BJ (cell line): ENCODE measurements around the gene HSF4. TPM values are rescaled to one million over a fixed set of nuclear protein-coding genes. Genes with fewer than 3 reads are reported as not detected.
A peak's percentile ranks its signal among the peaks of the same experiment; 100 is the strongest.

Source experiments
- CTCF ChIA-PET: fragments of 350-600 bp; formaldehyde crosslinking; extraction: SDS; loops from one replicate; lab custom pipeline; 2021; ENCODE audit warnings: antibody characterized with exemption, inconsistent platforms; lab: Yijun Ruan, JAX
- POLR2A ChIA-PET: fragments of 300-600 bp; sonication (Branson Sonifier 250); formaldehyde crosslinking; extraction: SDS; loops from one replicate; lab custom pipeline; 2021; ENCODE audit warnings: antibody characterized with exemption; lab: Charles Lee
- DNase-seq: peaks from one replicate; pipeline ENCODE4 v3.0.0-alpha.2; 2011; ENCODE audit warnings: low read depth
- H3K27me3 ChIP-seq: 2 replicates; pipeline ENCODE4 v1.6.0; 2011; ENCODE audit warnings: low read length; ENCODE audit not compliant: control insufficient read depth, insufficient read depth
- H3K36me3 ChIP-seq: 2 replicates; pipeline ENCODE4 v1.5.1; 2011; ENCODE audit warnings: low read length; ENCODE audit not compliant: control insufficient read depth, insufficient read depth
- H3K4me3 ChIP-seq: 2 replicates; pipeline ENCODE4 v1.5.1; 2011; ENCODE audit warnings: low read depth, mild to moderate bottlenecking, control low read depth, low read length
- polyA plus RNA-seq: library from polyadenylated mRNA; depleted of rRNA; stranded (reverse); fragments of >200 nt; gene quantifications from 2 replicates; pipeline ENCODE4 v1.2.3, GENCODE V29; 2011
- TF ChIP-seq, protein P1 (sequence below): IDR thresholded peaks from 2 replicates; pipeline ENCODE4 v1.5.1; 2011; ENCODE audit warnings: low read depth, mild to moderate bottlenecking, control low read depth, inconsistent platforms, low read length, moderate library complexity; ENCODE audit not compliant: insufficient read depth

The HSF4 gene
- polyA plus RNA-seq, 1 experiment: 4.1 TPM

DNA sequence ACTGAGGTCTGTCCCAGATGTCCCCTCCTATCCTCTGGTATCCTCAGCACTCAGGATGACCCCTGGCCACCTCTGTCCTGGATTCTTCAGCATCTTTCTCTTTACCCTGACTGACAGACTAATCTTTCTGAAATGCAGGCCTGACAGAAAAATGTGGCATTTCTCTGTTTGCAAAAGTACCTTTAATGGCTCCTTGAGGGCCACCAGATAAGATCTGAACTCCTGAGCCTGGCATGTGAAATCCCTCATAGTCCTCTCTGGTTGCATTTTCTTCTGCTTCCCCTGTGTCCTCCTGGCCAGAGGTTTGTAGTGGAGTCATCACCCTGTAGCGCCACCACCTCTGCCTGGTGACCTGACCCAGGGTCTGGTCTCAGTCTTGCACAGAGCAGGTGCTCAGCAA, 32.3 kb downstream of the HSF4 start:
- no peak overlapping the region for H3K4me3 ChIP-seq
- DNase-seq: no peak
- POLR2A ChIA-PET: no interaction called here
- H3K36me3 ChIP-seq: peaks cover 36% of the 10 kb centered on the region
- H3K27me3 ChIP-seq: no peaks in the 10 kb centered on the region
- TF ChIP-seq, protein P1, sequence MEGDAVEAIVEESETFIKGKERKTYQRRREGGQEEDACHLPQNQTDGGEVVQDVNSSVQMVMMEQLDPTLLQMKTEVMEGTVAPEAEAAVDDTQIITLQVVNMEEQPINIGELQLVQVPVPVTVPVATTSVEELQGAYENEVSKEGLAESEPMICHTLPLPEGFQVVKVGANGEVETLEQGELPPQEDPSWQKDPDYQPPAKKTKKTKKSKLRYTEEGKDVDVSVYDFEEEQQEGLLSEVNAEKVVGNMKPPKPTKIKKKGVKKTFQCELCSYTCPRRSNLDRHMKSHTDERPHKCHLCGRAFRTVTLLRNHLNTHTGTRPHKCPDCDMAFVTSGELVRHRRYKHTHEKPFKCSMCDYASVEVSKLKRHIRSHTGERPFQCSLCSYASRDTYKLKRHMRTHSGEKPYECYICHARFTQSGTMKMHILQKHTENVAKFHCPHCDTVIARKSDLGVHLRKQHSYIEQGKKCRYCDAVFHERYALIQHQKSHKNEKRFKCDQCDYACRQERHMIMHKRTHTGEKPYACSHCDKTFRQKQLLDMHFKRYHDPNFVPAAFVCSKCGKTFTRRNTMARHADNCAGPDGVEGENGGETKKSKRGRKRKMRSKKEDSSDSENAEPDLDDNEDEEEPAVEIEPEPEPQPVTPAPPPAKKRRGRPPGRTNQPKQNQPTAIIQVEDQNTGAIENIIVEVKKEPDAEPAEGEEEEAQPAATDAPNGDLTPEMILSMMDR: no peak
- CTCF ChIA-PET: interaction anchor here (1.4 to 2.9 kb wide), 3 partner anchors 9 to 243 kb away, joined by 5 to 9 read pairs (median 7); no protein-coding TSS in a partner anchor

DNA sequence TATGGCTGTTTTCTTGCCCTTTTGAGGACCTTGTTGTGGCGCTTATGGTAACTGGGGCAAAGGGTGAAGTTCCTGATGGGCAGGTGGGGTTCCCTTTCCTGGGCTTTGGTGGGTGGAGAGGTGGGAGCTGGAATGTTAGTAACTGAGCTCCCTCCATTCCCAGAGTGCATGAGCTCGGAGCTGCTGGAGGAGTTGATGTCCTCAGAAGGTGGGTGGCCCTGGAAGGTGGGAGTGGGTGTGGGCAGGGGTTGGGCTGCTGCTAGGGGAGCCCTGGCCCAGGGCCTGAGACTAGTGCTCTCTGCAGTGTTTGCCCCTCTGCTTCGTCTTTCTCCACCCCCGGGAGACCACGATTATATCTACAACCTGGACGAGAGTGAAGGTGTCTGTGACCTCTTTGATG, 33.2 kb downstream of the HSF4 start:
- CTCF ChIA-PET: interaction anchor here (0.8 to 2.9 kb wide), 11 partner anchors 10 to 244 kb away, joined by 3 to 10 read pairs (median 4); partner anchors contain the start of gene FHOD1
- POLR2A ChIA-PET: no interaction called here
- no peak for DNase-seq
- TF ChIP-seq, protein P1: no peak
- Histone ChIP-seq H3K27me3 (no peaks in the 10 kb centered on the region), H3K36me3 (peaks cover 37% of the 10 kb centered on the region), H3K4me3 (no peak overlapping the region)

DNA sequence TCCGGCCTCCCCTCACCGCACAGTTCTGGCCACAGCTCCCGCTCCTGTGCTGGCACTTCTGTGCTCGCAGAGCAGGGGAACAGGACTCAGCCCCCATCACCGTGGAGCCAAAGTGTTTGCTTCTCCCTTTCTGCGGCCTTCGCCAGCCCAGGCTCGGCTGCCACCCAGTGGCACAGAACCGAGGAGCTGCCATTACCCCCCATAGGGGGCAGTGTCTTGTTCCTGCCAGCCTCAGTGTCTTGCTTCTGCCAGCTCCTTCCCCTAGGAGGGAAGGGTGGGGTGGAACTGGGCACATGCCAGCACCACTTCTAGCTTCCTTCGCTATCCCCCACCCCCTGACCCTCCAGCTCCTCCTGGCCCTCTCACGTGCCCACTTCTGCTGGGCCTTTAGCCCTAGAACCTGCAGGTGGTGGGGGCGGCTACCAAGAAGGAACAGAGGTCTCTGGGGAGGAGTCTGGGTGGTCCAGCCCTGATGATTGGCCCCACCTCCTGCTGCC, 33.7 kb downstream of the HSF4 start:
- H3K36me3 ChIP-seq: peaks cover 40% of the 10 kb centered on the region
- ChIA-PET POLR2A (no interaction called here), CTCF (interaction anchor here (0.8 to 2.9 kb wide), 14 partner anchors 10 to 244 kb away, joined by 3 to 10 read pairs (median 4); partner anchors contain the start of gene FHOD1)
- TF ChIP-seq, protein P1: peak; percentile 71
- no peaks in the 10 kb centered on the region for H3K27me3 ChIP-seq
- no peak overlapping the region for H3K4me3 ChIP-seq
- DNase-seq: no peak

DNA sequence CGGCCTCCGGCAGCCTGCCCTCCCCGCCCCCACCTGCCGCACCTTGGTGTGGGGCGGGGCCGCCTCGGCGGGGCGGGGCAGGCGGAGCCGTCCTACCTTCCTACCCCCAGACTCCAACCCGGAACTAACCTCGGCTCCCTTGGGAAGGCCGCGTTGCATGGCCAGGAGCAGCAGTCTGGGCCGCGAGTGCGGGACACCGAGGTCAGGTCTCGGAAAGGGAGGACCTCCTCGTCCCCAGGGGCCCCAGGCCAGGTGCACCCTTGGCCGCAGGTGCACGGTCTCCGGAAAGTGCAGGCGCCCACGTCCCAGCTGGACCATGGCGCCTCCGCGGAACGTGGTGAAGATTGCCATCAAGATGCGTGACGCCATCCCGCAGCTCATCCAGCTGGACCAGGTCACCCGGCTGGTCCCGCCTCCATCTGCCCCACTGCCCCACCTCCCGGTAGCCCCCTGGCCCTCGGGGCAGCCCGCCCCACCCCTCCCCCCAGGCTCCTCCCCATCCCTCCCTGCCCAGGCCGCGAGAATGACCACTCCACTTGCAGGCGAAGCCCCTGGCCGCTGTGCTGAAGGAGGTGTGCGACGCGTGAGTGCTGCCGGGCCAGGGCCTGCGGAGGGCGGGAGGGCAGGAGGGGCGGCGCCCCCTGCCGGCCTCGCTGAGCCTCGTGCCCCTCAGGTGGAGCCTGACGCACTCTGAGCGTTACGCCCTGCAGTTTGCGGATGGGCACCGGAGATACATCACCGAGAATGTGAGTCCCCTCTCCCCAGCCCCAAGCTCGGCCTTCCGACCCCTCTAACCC, 34.7 kb downstream of the HSF4 start, which contains the start of gene ELMO3:
TSS of gene ELMO3 (plus strand) at position 121 of the 797 bp plus-strand sequence. CDS start at position 317, 196 bp downstream.
- Histone ChIP-seq H3K4me3 (no peak within 1 kb of the TSS), H3K27me3 (no peaks in the 10 kb centered on the region), H3K36me3 (peaks cover 44% of the 10 kb centered on the region)
- ChIA-PET POLR2A (no interaction called here), CTCF (interaction anchor here (0.5 to 2.9 kb wide), 11 partner anchors 10 to 223 kb away, joined by 3 to 10 read pairs (median 3); no protein-coding TSS in a partner anchor)
- TF ChIP-seq, protein P1: peak; percentile 33
- no peak for DNase-seq

DNA sequence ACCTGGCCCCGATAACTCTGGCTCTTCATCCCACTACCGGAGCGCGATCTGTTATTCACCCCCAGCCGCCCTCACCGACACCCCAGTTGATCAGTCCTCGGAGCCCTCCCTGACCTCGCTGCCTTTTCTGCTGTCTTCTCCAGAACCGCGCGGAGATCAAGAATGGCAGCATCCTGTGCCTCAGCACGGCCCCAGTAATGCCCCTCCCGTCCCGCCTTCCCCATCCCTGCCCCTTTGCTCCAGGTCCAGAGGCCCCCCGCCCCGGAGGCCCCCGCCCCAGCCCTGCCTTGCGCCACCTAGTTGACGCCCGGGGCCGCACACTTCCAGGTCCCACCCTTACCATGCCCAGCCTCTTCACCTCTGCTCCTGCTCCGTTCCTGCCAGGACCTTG, 35.3 kb downstream of the HSF4 start:
- Histone ChIP-seq H3K27me3 (no peaks in the 10 kb centered on the region), H3K36me3 (peaks cover 41% of the 10 kb centered on the region), H3K4me3 (no peak overlapping the region)
- TF ChIP-seq, protein P1: no peak
- no peak for DNase-seq
- ChIA-PET CTCF (interaction anchor here (1.0 to 2.7 kb wide), 2 partner anchors 9 to 45 kb away, joined by 3 to 10 read pairs; no protein-coding TSS in a partner anchor), POLR2A (no interaction called here)
